HCT116 (cell line): ENCODE measurements around the gene PLCB2. TPM values are rescaled to one million over a fixed set of nuclear protein-coding genes. Genes with fewer than 3 reads are reported as not detected.

ENCODE experiments used
- ATAC-seq: fragments of 200-7000 bp; cut with Tn5 transposase; 2 replicates; pipeline ENCODE4 v1.9.1; 2020; ENCODE audit warnings: mild to moderate bottlenecking, moderate library complexity
- BruUV-seq: library from RNA; stranded (reverse); fragments of 400-500 nt; replicated peaks from 2 replicates; lab custom pipeline; 2021; lab: Mats Ljungman, UMichigan
- CTCF ChIA-PET: fragments of 300-600 bp; sonication (Branson Sonifier 250); formaldehyde crosslinking; loops from one replicate; lab custom pipeline; 2021; ENCODE audit warnings: antibody characterized with exemption; lab: Charles Lee
- POLR2A ChIA-PET: fragments of 300-600, 350-600 bp; sonication (Branson Sonifier 250); formaldehyde crosslinking; loops from one replicate; lab custom pipeline; 2021; ENCODE audit warnings: antibody characterized with exemption; lab: Charles Lee
- RAD21 ChIA-PET, 2 experiments: fragments of 300-600 bp; sonication (Branson Sonifier 250); formaldehyde crosslinking; loops; one replicate each; lab custom pipeline; 2023; ENCODE audit warnings: low total read pairs in 2 of 2; ENCODE audit not compliant: uncharacterized antibody in 2 of 2, unreplicated experiment in 2 of 2, low non-redundant PET in 1 of 2; lab: Charles Lee
- DNase-seq: peaks from one replicate; pipeline ENCODE4 v3.0.0-alpha.2; 2010; ENCODE audit warnings: low read depth, low spot score
- H2AFZ ChIP-seq: fragments of 200-600 bp; shearing (Covaris generic), sonication (generic); 2 replicates; pipeline ENCODE4 v1.6.1; 2017; ENCODE audit warnings: low read depth, mixed run types, mixed read lengths, antibody characterized with exemption, low read length; ENCODE audit not compliant: poor library complexity, severe bottlenecking
- H3K27ac ChIP-seq: 2 replicates; pipeline ENCODE4 v1.5.1; 2012; ENCODE audit warnings: low read depth, low read length
- H3K27me3 ChIP-seq: fragments of 200-600 bp; sonication (generic); 2 replicates; pipeline ENCODE4 v1.6.1; 2016; ENCODE audit warnings: mixed run types, low read length, mixed read lengths; ENCODE audit not compliant: insufficient read depth
- H3K36me3 ChIP-seq, 2 experiments: fragments of 200-500 bp in 1 of 2; fragments of 200-600 bp in 1 of 2; sonication (Bioruptor generic) in 1 of 2; sonication (generic) in 1 of 2; 2 replicates each; pipeline versions ENCODE4 v1.5.1 to v1.6.1; 2014 to 2016; ENCODE audit warnings: low read length in 2 of 2, inconsistent platforms in 1 of 2, mixed read lengths in 1 of 2, mixed run types in 1 of 2; ENCODE audit not compliant: insufficient read depth in 2 of 2, control insufficient read depth in 1 of 2
- H3K4me1 ChIP-seq, 2 experiments: fragments of 200-600 bp in 1 of 2; sonication (generic) in 1 of 2; 2 replicates each; pipeline versions ENCODE4 v1.5.1 to v1.6.1; 2012 to 2017; ENCODE audit warnings: low read length in 2 of 2, inconsistent platforms in 1 of 2, mild to moderate bottlenecking in 1 of 2, mixed read lengths in 1 of 2, mixed run types in 1 of 2, moderate library complexity in 1 of 2; ENCODE audit not compliant: insufficient read depth in 2 of 2, control insufficient read depth in 1 of 2
- H3K4me2 ChIP-seq: fragments of 200-600 bp; sonication (generic); 2 replicates; pipeline ENCODE4 v1.6.1; 2017; ENCODE audit warnings: mixed run types, low read length, mixed read lengths
- H3K4me3 ChIP-seq, 2 experiments: fragments of 200-600 bp in 1 of 2; sonication (generic) in 1 of 2; replicated peaks in 1 of 2; 2 replicates each; pipeline ENCODE4 v1.5.1; 2011 to 2016; ENCODE audit warnings: low read length in 2 of 2, control low read depth in 1 of 2, low read depth in 1 of 2, mild to moderate bottlenecking in 1 of 2, mixed read lengths in 1 of 2, mixed run types in 1 of 2
- H3K79me2 ChIP-seq: fragments of 200-600 bp; sonication (generic); 2 replicates; pipeline ENCODE4 v1.6.1; 2017; ENCODE audit warnings: mild to moderate bottlenecking, mixed run types, low read length, moderate library complexity, mixed read lengths; ENCODE audit not compliant: insufficient read depth
- H3K9ac ChIP-seq: fragments of 200-600 bp; sonication (generic); 2 replicates; pipeline ENCODE4 v1.6.1; 2016; ENCODE audit warnings: low read length, mixed read lengths
- H3K9me2 ChIP-seq: fragments of 200-600 bp; sonication (generic), shearing (Covaris generic); 2 replicates; pipeline ENCODE4 v1.6.1; 2017; ENCODE audit warnings: mixed run types, mild to moderate bottlenecking, moderate library complexity; ENCODE audit not compliant: insufficient read depth
- H3K9me3 ChIP-seq, 2 experiments: fragments of 200-500 bp in 1 of 2; fragments of 200-600 bp in 1 of 2; sonication (Bioruptor generic) in 1 of 2; sonication (generic) in 1 of 2; 2 replicates each; pipeline ENCODE4 v1.6.1; 2014 to 2017; ENCODE audit warnings: low read length in 2 of 2, mixed read lengths in 2 of 2, inconsistent platforms in 1 of 2, low read depth in 1 of 2, mild to moderate bottlenecking in 1 of 2, mixed run types in 1 of 2, moderate library complexity in 1 of 2; ENCODE audit not compliant: control insufficient read depth in 1 of 2, insufficient read depth in 1 of 2
- H4K20me1 ChIP-seq: fragments of 200-600 bp; sonication (generic), shearing (Covaris generic); 2 replicates; pipeline ENCODE4 v1.6.1; 2017; ENCODE audit warnings: mixed run types, mild to moderate bottlenecking, moderate library complexity; ENCODE audit not compliant: insufficient read depth
- CEBPB ChIP-seq: IDR thresholded peaks from 2 replicates; pipeline ENCODE4 v1.6.1; 2012; ENCODE audit warnings: low read depth
- EGR1 ChIP-seq: IDR thresholded peaks from 2 replicates; pipeline ENCODE4 v1.6.1; 2012; ENCODE audit warnings: low read depth
- EZH2phosphoT487 ChIP-seq: fragments of 200-600 bp; IDR thresholded peaks from 2 replicates; pipeline ENCODE4 v1.6.1; 2018; ENCODE audit warnings: antibody characterized with exemption, borderline replicate concordance
- FOSL1 ChIP-seq: IDR thresholded peaks from 2 replicates; pipeline ENCODE4 v1.6.1; 2012; ENCODE audit warnings: low read depth
- JUND ChIP-seq: IDR thresholded peaks from 2 replicates; pipeline ENCODE4 v1.6.1; 2012
- POLR2A ChIP-seq: IDR thresholded peaks from 2 replicates; pipeline ENCODE4 v1.7.0; 2011; ENCODE audit warnings: borderline replicate concordance; ENCODE audit not compliant: insufficient read depth, insufficient read length; ENCODE audit errors: extremely low read depth
- POLR2AphosphoS5 ChIP-seq: IDR thresholded peaks from 2 replicates; pipeline ENCODE4 v1.6.1; 2011; ENCODE audit warnings: mild to moderate bottlenecking, low read depth, low read length, moderate library complexity
- RAD21 ChIP-seq: IDR thresholded peaks from 2 replicates; pipeline ENCODE4 v1.6.1; 2012; ENCODE audit warnings: low read depth, mild to moderate bottlenecking
- SP1 ChIP-seq: IDR thresholded peaks from 2 replicates; pipeline ENCODE4 v1.6.1; 2012; ENCODE audit warnings: low read depth
- SRF ChIP-seq: IDR thresholded peaks from 2 replicates; pipeline ENCODE4 v1.6.1; 2012; ENCODE audit warnings: low read depth
- TCF7L2 ChIP-seq: IDR thresholded peaks from 2 replicates; pipeline ENCODE4 v1.7.0; 2011; ENCODE audit warnings: borderline replicate concordance, inconsistent platforms; ENCODE audit not compliant: insufficient read depth, insufficient read length; ENCODE audit errors: extremely low read depth
- YY1 ChIP-seq: IDR thresholded peaks from 2 replicates; pipeline ENCODE4 v1.6.1; 2011; ENCODE audit warnings: low read length, low read depth, moderate library complexity, mild to moderate bottlenecking; ENCODE audit not compliant: insufficient replicate concordance; ENCODE audit errors: extremely low read depth
- intact Hi-C: fragments of 100-400 bp; cut with micrococcal nuclease; formaldehyde crosslinking; loops from 2 replicates; pipeline ENCODE4 v1.10.0; 2022
- total RNA-seq: library from RNA; stranded (reverse); gene quantifications from one replicate; pipeline ENCODE4 v1.2.1, GENCODE V29; 2021; ENCODE audit not compliant: unreplicated experiment
- TF ChIP-seq, protein P1 (sequence below): IDR thresholded peaks from 2 replicates; pipeline ENCODE4 v1.6.1; 2012
- TF ChIP-seq, protein P2 (sequence below): IDR thresholded peaks from 2 replicates; pipeline ENCODE4 v1.6.1; 2012
- TF ChIP-seq, protein P3 (sequence below), 3 experiments: fragments of 200-600 bp in 1 of 3; sonication (generic) in 1 of 3; IDR thresholded peaks in 2 of 3; conservative IDR thresholded peaks in 1 of 3; 2 replicates each; pipeline ENCODE4 v1.5.1; 2012 to 2017; ENCODE audit warnings: low read depth in 2 of 3, low read length in 2 of 3, antibody characterized with exemption in 1 of 3, borderline replicate concordance in 1 of 3, control low read depth in 1 of 3, mild to moderate bottlenecking in 1 of 3, mixed read lengths in 1 of 3, mixed run types in 1 of 3, moderate library complexity in 1 of 3; ENCODE audit not compliant: insufficient read depth in 1 of 3
- TF ChIP-seq, protein P4 (sequence below): IDR thresholded peaks from 2 replicates; pipeline ENCODE4 v1.6.1; 2012; ENCODE audit warnings: low read depth

The PLCB2 gene
- total RNA-seq, 1 experiment from 2014 or later = 2.8 TPM

DNA sequence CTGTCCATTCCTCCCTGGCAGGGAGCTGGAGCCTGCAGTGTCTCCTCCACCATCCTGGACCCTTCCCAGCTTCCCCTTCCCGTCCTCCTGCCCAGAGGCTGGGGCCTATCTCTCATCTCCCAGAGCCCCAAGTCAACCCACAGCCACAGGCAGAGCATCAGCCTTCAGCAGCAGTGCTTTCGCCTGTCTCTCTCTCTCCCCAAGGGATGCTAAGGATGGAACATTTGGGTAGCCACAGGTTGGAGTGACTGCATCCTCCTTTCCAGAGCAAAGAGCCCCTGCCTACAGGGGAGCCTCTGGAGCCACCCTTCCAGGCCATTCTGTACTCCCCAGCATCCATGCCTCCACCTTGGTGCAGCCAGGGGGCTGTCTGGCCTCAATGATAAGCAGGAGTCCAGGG, 4.2 kb downstream of the PLCB2 start:
- H3K9ac ChIP-seq = no peak overlapping the region
- H3K9me3 ChIP-seq = no peaks in the 10 kb centered on the region
- H2AFZ ChIP-seq = no peak overlapping the region
- H3K4me2 ChIP-seq = no peak overlapping the region
- no peaks in the 10 kb centered on the region for H4K20me1 ChIP-seq
- RAD21 ChIA-PET = no interaction called here
- H3K79me2 ChIP-seq = no peaks in the 10 kb centered on the region
- no peaks in the 10 kb centered on the region for H3K36me3 ChIP-seq
- POLR2A ChIA-PET = no interaction called here
- no peak overlapping the region for H3K4me3 ChIP-seq
- TF ChIP-seq CEBPB = no peak
- CTCF ChIA-PET = interaction anchor here (1.5 kb wide), 1 partner anchor 14 kb away, joined by 3 read pairs; no protein-coding TSS in a partner anchor
- H3K27me3 ChIP-seq = no peaks in the 10 kb centered on the region
- intact Hi-C loops = no loop called here
- no peak for DNase-seq
- no peak overlapping the region for H3K27ac ChIP-seq
- BruUV-seq = no TSS peak
- no peaks in the 10 kb centered on the region for H3K9me2 ChIP-seq
- ATAC-seq = no peak
- peaks cover 2 to 11% of the 10 kb centered on the region in 2 experiments; a peak in 1 of 4 replicates for H3K4me1 ChIP-seq

DNA sequence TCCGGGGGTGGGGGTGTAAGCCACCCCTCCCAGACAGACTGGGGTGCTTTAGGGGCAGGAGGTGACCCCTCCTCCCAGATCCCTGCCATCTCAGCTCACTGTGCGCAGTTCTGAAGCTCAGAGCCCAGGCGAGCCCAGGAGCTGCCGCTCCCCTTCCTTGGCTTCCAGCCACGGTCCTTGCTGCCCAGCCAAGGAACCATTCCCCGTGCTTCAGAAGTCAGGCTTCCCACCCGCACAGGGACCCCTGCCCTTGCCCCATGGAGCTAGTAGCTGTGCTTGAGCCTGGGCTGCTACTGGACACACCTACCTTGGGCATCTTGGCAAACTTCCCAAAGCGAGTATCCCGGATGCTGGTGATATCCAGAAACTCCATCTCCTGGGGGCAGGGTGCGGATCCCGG, 4.8 kb downstream of the PLCB2 start:
- Histone ChIP-seq H3K4me2 (no peak overlapping the region), H2AFZ (no peak overlapping the region), H3K27ac (no peak overlapping the region), H3K4me1 (peaks cover 1 to 6% of the 10 kb centered on the region in 2 experiments; a peak in 1 of 4 replicates), H3K36me3 (no peaks in the 10 kb centered on the region), H3K79me2 (no peaks in the 10 kb centered on the region), H3K9me3 (no peaks in the 10 kb centered on the region), H4K20me1 (no peaks in the 10 kb centered on the region), H3K9ac (no peak overlapping the region), H3K27me3 (no peaks in the 10 kb centered on the region), H3K9me2 (no peaks in the 10 kb centered on the region), H3K4me3 (no peak overlapping the region)
- ChIA-PET CTCF (no interaction called here), POLR2A (no interaction called here), RAD21 (no interaction called here)
- intact Hi-C loops = no loop called here
- TF ChIP-seq JUND (no peak), POLR2AphosphoS5 (no peak), SP1 (no peak), YY1 (no peak), EGR1 (no peak), CEBPB (no peak), TCF7L2 (no peak), FOSL1 (no peak), SRF (no peak), RAD21 (no peak), EZH2phosphoT487 (no peak), POLR2A (no peak)
- TF ChIP-seq, protein P1, sequence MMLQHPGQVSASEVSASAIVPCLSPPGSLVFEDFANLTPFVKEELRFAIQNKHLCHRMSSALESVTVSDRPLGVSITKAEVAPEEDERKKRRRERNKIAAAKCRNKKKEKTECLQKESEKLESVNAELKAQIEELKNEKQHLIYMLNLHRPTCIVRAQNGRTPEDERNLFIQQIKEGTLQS = no peak
- TF ChIP-seq, protein P2, sequence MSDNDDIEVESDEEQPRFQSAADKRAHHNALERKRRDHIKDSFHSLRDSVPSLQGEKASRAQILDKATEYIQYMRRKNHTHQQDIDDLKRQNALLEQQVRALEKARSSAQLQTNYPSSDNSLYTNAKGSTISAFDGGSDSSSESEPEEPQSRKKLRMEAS = no peak
- TF ChIP-seq, protein P3, sequence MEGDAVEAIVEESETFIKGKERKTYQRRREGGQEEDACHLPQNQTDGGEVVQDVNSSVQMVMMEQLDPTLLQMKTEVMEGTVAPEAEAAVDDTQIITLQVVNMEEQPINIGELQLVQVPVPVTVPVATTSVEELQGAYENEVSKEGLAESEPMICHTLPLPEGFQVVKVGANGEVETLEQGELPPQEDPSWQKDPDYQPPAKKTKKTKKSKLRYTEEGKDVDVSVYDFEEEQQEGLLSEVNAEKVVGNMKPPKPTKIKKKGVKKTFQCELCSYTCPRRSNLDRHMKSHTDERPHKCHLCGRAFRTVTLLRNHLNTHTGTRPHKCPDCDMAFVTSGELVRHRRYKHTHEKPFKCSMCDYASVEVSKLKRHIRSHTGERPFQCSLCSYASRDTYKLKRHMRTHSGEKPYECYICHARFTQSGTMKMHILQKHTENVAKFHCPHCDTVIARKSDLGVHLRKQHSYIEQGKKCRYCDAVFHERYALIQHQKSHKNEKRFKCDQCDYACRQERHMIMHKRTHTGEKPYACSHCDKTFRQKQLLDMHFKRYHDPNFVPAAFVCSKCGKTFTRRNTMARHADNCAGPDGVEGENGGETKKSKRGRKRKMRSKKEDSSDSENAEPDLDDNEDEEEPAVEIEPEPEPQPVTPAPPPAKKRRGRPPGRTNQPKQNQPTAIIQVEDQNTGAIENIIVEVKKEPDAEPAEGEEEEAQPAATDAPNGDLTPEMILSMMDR (IDR thresholded peaks at IDR 0.05 in 2 of 3, conservative IDR thresholded peaks at IDR 0.05 in 1 of 3; ENCODE audit: borderline replicate concordance in 1 of 3, insufficient read depth in 1 of 3, low read depth in 2 of 3, low read length in 2 of 3) = no peak
- TF ChIP-seq, protein P4, sequence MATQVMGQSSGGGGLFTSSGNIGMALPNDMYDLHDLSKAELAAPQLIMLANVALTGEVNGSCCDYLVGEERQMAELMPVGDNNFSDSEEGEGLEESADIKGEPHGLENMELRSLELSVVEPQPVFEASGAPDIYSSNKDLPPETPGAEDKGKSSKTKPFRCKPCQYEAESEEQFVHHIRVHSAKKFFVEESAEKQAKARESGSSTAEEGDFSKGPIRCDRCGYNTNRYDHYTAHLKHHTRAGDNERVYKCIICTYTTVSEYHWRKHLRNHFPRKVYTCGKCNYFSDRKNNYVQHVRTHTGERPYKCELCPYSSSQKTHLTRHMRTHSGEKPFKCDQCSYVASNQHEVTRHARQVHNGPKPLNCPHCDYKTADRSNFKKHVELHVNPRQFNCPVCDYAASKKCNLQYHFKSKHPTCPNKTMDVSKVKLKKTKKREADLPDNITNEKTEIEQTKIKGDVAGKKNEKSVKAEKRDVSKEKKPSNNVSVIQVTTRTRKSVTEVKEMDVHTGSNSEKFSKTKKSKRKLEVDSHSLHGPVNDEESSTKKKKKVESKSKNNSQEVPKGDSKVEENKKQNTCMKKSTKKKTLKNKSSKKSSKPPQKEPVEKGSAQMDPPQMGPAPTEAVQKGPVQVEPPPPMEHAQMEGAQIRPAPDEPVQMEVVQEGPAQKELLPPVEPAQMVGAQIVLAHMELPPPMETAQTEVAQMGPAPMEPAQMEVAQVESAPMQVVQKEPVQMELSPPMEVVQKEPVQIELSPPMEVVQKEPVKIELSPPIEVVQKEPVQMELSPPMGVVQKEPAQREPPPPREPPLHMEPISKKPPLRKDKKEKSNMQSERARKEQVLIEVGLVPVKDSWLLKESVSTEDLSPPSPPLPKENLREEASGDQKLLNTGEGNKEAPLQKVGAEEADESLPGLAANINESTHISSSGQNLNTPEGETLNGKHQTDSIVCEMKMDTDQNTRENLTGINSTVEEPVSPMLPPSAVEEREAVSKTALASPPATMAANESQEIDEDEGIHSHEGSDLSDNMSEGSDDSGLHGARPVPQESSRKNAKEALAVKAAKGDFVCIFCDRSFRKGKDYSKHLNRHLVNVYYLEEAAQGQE = no peak
- no TSS peak for BruUV-seq
- ATAC-seq (no peak), DNase-seq (no peak)
